Left ventricle myocardium inferior (tissue), 1 donor: Measurements from ENCODE around the gene PLXND1. TPM values are rescaled to one million over a fixed set of nuclear protein-coding genes. Genes with fewer than 3 reads are reported as not detected.

Experiments used
- DNase-seq: peaks from one replicate; pipeline ENCODE4 v3.0.0-alpha.2; 2020
- H3K27ac ChIP-seq: fragments of 200-600 bp; replicated peaks from 2 replicates; pipeline ENCODE4 v1.8.0; 2021
- H3K27me3 ChIP-seq: fragments of 200-600 bp; 2 replicates; pipeline ENCODE4 v1.8.0; 2021; ENCODE audit warnings: low read depth
- H3K36me3 ChIP-seq: fragments of 200-600 bp; 2 replicates; pipeline ENCODE4 v1.8.0; 2021
- H3K4me1 ChIP-seq: fragments of 200-600 bp; 2 replicates; pipeline ENCODE4 v1.8.0; 2021
- H3K4me3 ChIP-seq: fragments of 200-600 bp; 2 replicates; pipeline ENCODE4 v1.8.0; 2021; ENCODE audit warnings: mild to moderate bottlenecking, moderate library complexity
- H3K9me3 ChIP-seq: fragments of 200-600 bp; replicated peaks from 2 replicates; pipeline ENCODE4 v1.8.0; 2021
- CTCF ChIP-seq: fragments of 200-600 bp; IDR thresholded peaks from 2 replicates; pipeline ENCODE4 v1.8.0; 2021; ENCODE audit warnings: antibody characterized with exemption, mild to moderate bottlenecking, borderline replicate concordance
- intact Hi-C: fragments of 100-400 bp; cut with micrococcal nuclease; formaldehyde crosslinking; loops from one replicate; pipeline ENCODE4 v1.11.0; 2022
- total RNA-seq: library from RNA; stranded (reverse); fragmentation: NEBNext Ultra II Directional; extraction: Animal tissue kit (Norgen Biotek cat#: 25700); gene quantifications from one replicate; pipeline ENCODE4 v1.2.1, GENCODE V29; 2021
- donor health status: DM: no; HTN: yes; CAD: no; lungs with severe emphysema.

The PLXND1 gene
- total RNA-seq, 1 donor from 2014 or later = 45.5 TPM

GRCh38 chr3:129576514-129577352, 29.7 kb downstream of the PLXND1 start:
- no peak for TF ChIP-seq CTCF
- Histone ChIP-seq H3K4me3 (no peak overlapping the region), H3K4me1 (peaks cover 45% of the 10 kb centered on the region), H3K9me3 (no peaks in the 10 kb centered on the region), H3K27me3 (no peaks in the 10 kb centered on the region), H3K36me3 (peaks cover 79% of the 10 kb centered on the region), H3K27ac (peak overlapping the region; percentile 73)
- intact Hi-C loops = no loop called here
- peak; percentile 52 for DNase-seq

- Histone ChIP-seq H3K9me3 (no peaks in the 10 kb centered on the region), H3K27me3 (no peaks in the 10 kb centered on the region), H3K27ac (peak overlapping the region; percentile 73), H3K36me3 (peaks cover 79% of the 10 kb centered on the region), H3K4me3 (no peak overlapping the region), H3K4me1 (peaks cover 45% of the 10 kb centered on the region)
- TF ChIP-seq CTCF = no peak
- DNase-seq = no peak
- intact Hi-C loops = no loop called here
Measured at GRCh38 chr3:129575997-129576384, 30.5 kb downstream of the PLXND1 start.

GRCh38 chr3:129575233-129575996, 31.1 kb downstream of the PLXND1 start:
- intact Hi-C loops = no loop called here
- no peaks in the 10 kb centered on the region for H3K27me3 ChIP-seq
- H3K36me3 ChIP-seq = peaks cover 81% of the 10 kb centered on the region
- no peak for TF ChIP-seq CTCF
- peaks cover 43% of the 10 kb centered on the region for H3K4me1 ChIP-seq
- H3K27ac ChIP-seq = peak overlapping the region; percentile 73
- no peak for DNase-seq
- no peak overlapping the region for H3K4me3 ChIP-seq
- H3K9me3 ChIP-seq = no peaks in the 10 kb centered on the region

- no peak overlapping the region for H3K27ac ChIP-seq
- intact Hi-C loops = no loop called here
- H3K27me3 ChIP-seq = no peaks in the 10 kb centered on the region
- no peak for TF ChIP-seq CTCF
- peaks cover 31% of the 10 kb centered on the region for H3K4me1 ChIP-seq
- no peak for DNase-seq
- H3K9me3 ChIP-seq = no peaks in the 10 kb centered on the region
- no peak overlapping the region for H3K4me3 ChIP-seq
- H3K36me3 ChIP-seq = peaks cover 83% of the 10 kb centered on the region
Measured at GRCh38 chr3:129574206-129574605, 32.3 kb downstream of the PLXND1 start.

GRCh38 chr3:129573493-129573892, 33.0 kb downstream of the PLXND1 start:
- TF ChIP-seq CTCF = no peak
- Histone ChIP-seq H3K27me3 (no peaks in the 10 kb centered on the region), H3K4me1 (peaks cover 23% of the 10 kb centered on the region), H3K36me3 (peaks cover 89% of the 10 kb centered on the region), H3K4me3 (no peak overlapping the region), H3K9me3 (no peaks in the 10 kb centered on the region), H3K27ac (no peak overlapping the region)
- no peak for DNase-seq
- intact Hi-C loops = no loop called here
